IMR-90 (cell line): Measurements from ENCODE around the gene SLC5A1. TPM values are rescaled to one million over a fixed set of nuclear protein-coding genes. Genes with fewer than 3 reads are reported as not detected.

Experiments used
- ATAC-seq: fragments of 200-7000 bp; cut with Tn5 transposase; 2 replicates; pipeline ENCODE4 v1.9.1; 2020; ENCODE audit warnings: low read depth, mild to moderate bottlenecking, moderate library complexity
- BruUV-seq: library from RNA; stranded (reverse); fragments of 400-500 nt; replicated peaks from 2 replicates; lab custom pipeline; 2021; lab: Mats Ljungman, UMichigan
- CTCF ChIA-PET: fragments of 300-600 bp; formaldehyde crosslinking; extraction: SDS; loops from one replicate; lab custom pipeline; 2021; ENCODE audit warnings: antibody characterized with exemption; lab: Yijun Ruan, JAX
- POLR2A ChIA-PET: fragments of 300-600 bp; sonication (Branson Sonifier 250); formaldehyde crosslinking; loops from one replicate; lab custom pipeline; 2022; ENCODE audit warnings: antibody characterized with exemption; ENCODE audit not compliant: unreplicated experiment; lab: Charles Lee
- DNase-seq: peaks from one replicate; pipeline ENCODE4 v3.0.0; 2013
- H2AFZ ChIP-seq: replicated peaks from 2 replicates; pipeline ENCODE3; 2013; ENCODE audit warnings: low read length, mild to moderate bottlenecking; ENCODE audit not compliant: poor library complexity
- H2AK5ac ChIP-seq: 2 replicates; pipeline ENCODE4 v1.6.1; 2013; ENCODE audit warnings: low read depth, low read length, inconsistent platforms
- H2AK9ac ChIP-seq: replicated peaks from 2 replicates; pipeline ENCODE3; 2013; ENCODE audit warnings: mild to moderate bottlenecking, low read depth, low read length, moderate library complexity; ENCODE audit not compliant: poor library complexity
- H2BK120ac ChIP-seq: 2 replicates; pipeline ENCODE4 v1.6.1; 2013; ENCODE audit warnings: low read depth, low read length, inconsistent platforms
- H2BK15ac ChIP-seq: 3 replicates; pipeline ENCODE4 v1.6.1; 2013; ENCODE audit warnings: low read depth, low read length, inconsistent platforms
- H2BK20ac ChIP-seq: 2 replicates; pipeline ENCODE4 v1.6.1; 2013; ENCODE audit warnings: low read depth, mild to moderate bottlenecking, inconsistent platforms, low read length, moderate library complexity
- H2BK5ac ChIP-seq: 2 replicates; pipeline ENCODE4 v1.6.1; 2013; ENCODE audit warnings: mild to moderate bottlenecking, low read depth, low read length, inconsistent platforms; ENCODE audit not compliant: poor library complexity, severe bottlenecking
- H3K14ac ChIP-seq: replicated peaks from 2 replicates; pipeline ENCODE4 v1.6.1; 2013; ENCODE audit warnings: low read depth, low read length, inconsistent platforms
- H3K18ac ChIP-seq: 2 replicates; pipeline ENCODE4 v1.6.1; 2013; ENCODE audit warnings: low read depth, low read length, control low read depth
- H3K23ac ChIP-seq: 2 replicates; pipeline ENCODE4 v1.6.1; 2013; ENCODE audit warnings: low read depth, low read length, inconsistent platforms
- H3K27ac ChIP-seq: 2 replicates; pipeline ENCODE4 v1.5.1; 2013; ENCODE audit warnings: mild to moderate bottlenecking, control low read depth, low read length; ENCODE audit not compliant: insufficient read depth
- H3K27me3 ChIP-seq: 2 replicates; pipeline ENCODE4 v1.6.1; 2013; ENCODE audit warnings: low read length; ENCODE audit not compliant: control insufficient read depth, insufficient read depth
- H3K36me3 ChIP-seq: 2 replicates; pipeline ENCODE4 v1.6.1; 2013; ENCODE audit warnings: low read length, mixed read lengths; ENCODE audit not compliant: control insufficient read depth, insufficient read depth
- H3K4ac ChIP-seq: 2 replicates; pipeline ENCODE4 v1.6.1; 2013; ENCODE audit warnings: low read depth, low read length, inconsistent platforms
- H3K4me1 ChIP-seq: 2 replicates; pipeline ENCODE4 v1.6.1; 2013; ENCODE audit warnings: low read length, mixed read lengths; ENCODE audit not compliant: control insufficient read depth, insufficient read depth
- H3K4me2 ChIP-seq: 2 replicates; pipeline ENCODE4 v1.6.1; 2013; ENCODE audit warnings: low read depth, mild to moderate bottlenecking, control low read depth, low read length, moderate library complexity
- H3K4me3 ChIP-seq: 2 replicates; pipeline ENCODE4 v1.5.1; 2013; ENCODE audit warnings: low read depth, mild to moderate bottlenecking, control low read depth, low read length, moderate library complexity; ENCODE audit not compliant: insufficient read depth
- H3K56ac ChIP-seq: 2 replicates; pipeline ENCODE4 v1.6.1; 2013; ENCODE audit warnings: low read length, inconsistent platforms; ENCODE audit not compliant: insufficient read depth; ENCODE audit errors: extremely low read depth
- H3K79me1 ChIP-seq, 2 experiments: 2 replicates each; pipeline ENCODE4 v1.6.1; 2013; ENCODE audit warnings: low read length in 2 of 2, inconsistent platforms in 1 of 2, low read depth in 1 of 2
- H3K9ac ChIP-seq: 2 replicates; pipeline ENCODE4 v1.6.1; 2013; ENCODE audit warnings: low read depth, low read length, control low read depth
- H3K9me1 ChIP-seq: 2 replicates; pipeline ENCODE4 v1.6.1; 2013; ENCODE audit warnings: low read length, inconsistent platforms; ENCODE audit not compliant: insufficient read depth
- H3K9me3 ChIP-seq: 2 replicates; pipeline ENCODE4 v1.6.1; 2013; ENCODE audit warnings: low read length; ENCODE audit not compliant: control insufficient read depth, insufficient read depth
- H4K20me1 ChIP-seq: 2 replicates; pipeline ENCODE4 v1.6.1; 2013; ENCODE audit warnings: low read length, inconsistent platforms; ENCODE audit not compliant: insufficient read depth
- H4K5ac ChIP-seq: 2 replicates; pipeline ENCODE4 v1.6.1; 2013; ENCODE audit warnings: mild to moderate bottlenecking, low read depth, low read length, control low read depth
- H4K8ac ChIP-seq, 2 experiments: 2 replicates each; pipeline ENCODE4 v1.6.1; 2013; ENCODE audit warnings: low read depth in 2 of 2, low read length in 2 of 2, control low read depth in 1 of 2, inconsistent platforms in 1 of 2
- H4K91ac ChIP-seq: 2 replicates; pipeline ENCODE4 v1.6.1; 2013; ENCODE audit warnings: low read depth, low read length, inconsistent platforms; ENCODE audit not compliant: insufficient read depth
- BHLHE40 ChIP-seq: fragments of 150-350 bp; IDR thresholded peaks from 2 replicates; pipeline ENCODE4 v1.6.1; 2016; ENCODE audit warnings: mild to moderate bottlenecking, low read depth, low read length
- CEBPB ChIP-seq: IDR thresholded peaks from 2 replicates; pipeline ENCODE4 v1.6.1; 2012; ENCODE audit warnings: low read depth, low read length, improper control_type of control experiment
- FOS ChIP-seq: fragments of 150-350 bp; IDR thresholded peaks from 2 replicates; pipeline ENCODE4 v1.6.1; 2016; ENCODE audit warnings: low read depth, low read length
- MAZ ChIP-seq: IDR thresholded peaks from 2 replicates; pipeline ENCODE4 v1.6.1; 2012; ENCODE audit warnings: low read depth, mild to moderate bottlenecking, low read length, improper control_type of control experiment, moderate library complexity, borderline replicate concordance
- MXI1 ChIP-seq: IDR thresholded peaks from 2 replicates; pipeline ENCODE4 v1.6.1; 2012; ENCODE audit warnings: low read depth, mild to moderate bottlenecking, low read length, moderate library complexity, borderline replicate concordance
- NFE2L2 ChIP-seq: fragments of 150-350 bp; IDR thresholded peaks from 2 replicates; pipeline ENCODE4 v1.6.1; 2016; ENCODE audit warnings: low read depth, mild to moderate bottlenecking, low read length
- POLR2A ChIP-seq: IDR thresholded peaks from 2 replicates; pipeline ENCODE4 v1.6.1; 2012; ENCODE audit warnings: mild to moderate bottlenecking, low read depth, low read length
- RAD21 ChIP-seq: IDR thresholded peaks from 2 replicates; pipeline ENCODE4 v1.6.1; 2012; ENCODE audit warnings: low read length, improper control_type of control experiment
- RCOR1 ChIP-seq: IDR thresholded peaks from 2 replicates; pipeline ENCODE4 v1.6.1; 2012; ENCODE audit warnings: mild to moderate bottlenecking, low read length, improper control_type of control experiment; ENCODE audit not compliant: insufficient replicate concordance
- RFX5 ChIP-seq: IDR thresholded peaks from 2 replicates; pipeline ENCODE4 v1.8.0; 2012; ENCODE audit warnings: low read depth, mild to moderate bottlenecking, low read length, moderate library complexity
- SMC3 ChIP-seq: fragments of 150-350 bp; IDR thresholded peaks from 2 replicates; pipeline ENCODE4 v1.6.1; 2016; ENCODE audit warnings: low read depth, mild to moderate bottlenecking, antibody characterized with exemption, low read length, moderate library complexity
- USF2 ChIP-seq: fragments of 150-350 bp; IDR thresholded peaks from 2 replicates; pipeline ENCODE4 v1.6.1; 2017; ENCODE audit warnings: mild to moderate bottlenecking, antibody characterized with exemption, low read length, low read depth
- WGBS, 2 experiments: methylation state at CpG; one replicate each; pipeline versions ENCODE4 v1.1.5 to v1.1.7; 2013; ENCODE audit warnings: missing lambda C conversion rate in 2 of 2; ENCODE audit not compliant: insufficient read length in 1 of 2; ENCODE audit errors: extremely low coverage in 2 of 2; 5-methylcytosine and 5-hydroxymethylcytosine counted together
- dilution Hi-C: fragments of 300-500 bp; cut with HindIII; formaldehyde crosslinking; loops from one replicate; pipeline ENCODE4 v1.14.3; 2018; ENCODE audit warnings: low sequenced_read_pairs; ENCODE audit not compliant: unreplicated experiment
- in situ Hi-C: fragments of 300-500 bp; cut with MboI; formaldehyde crosslinking; loops from 3 replicates; pipeline ENCODE4 v1.14.3; 2019; ENCODE audit warnings: low sequenced_read_pairs, inconsistent platforms, mixed read lengths
- intact Hi-C: fragments of 100-400 bp; cut with micrococcal nuclease; formaldehyde crosslinking; loops from 2 replicates; pipeline ENCODE4 v1.10.0; 2022
- polyA plus RNA-seq, 3 experiments: library from polyadenylated mRNA; depleted of rRNA; stranded (reverse); fragments of >200 nt; gene quantifications; 2 replicates each; pipeline ENCODE4 v1.2.3, GENCODE V29; 2012; ENCODE audit warnings: low replicate concordance in 1 of 3
- total RNA-seq: library from RNA; depleted of rRNA; stranded (reverse); fragments of >200 nt; gene quantifications from 2 replicates; pipeline ENCODE4 v1.2.3, GENCODE V29; 2012
- TF ChIP-seq, protein P1 (sequence below): conservative IDR thresholded peaks from 2 replicates; pipeline ENCODE4 v1.5.1; 2012; ENCODE audit warnings: mild to moderate bottlenecking, low read depth, low read length, improper control_type of control experiment

Gene SLC5A1
- total and polyA plus RNA-seq, 2 of the 4 experiments (the other 2 are of a cell fraction) = not detected

GRCh38 chr22:32005453-32005852 is 37.6 kb upstream of the SLC5A1 start:
- Histone ChIP-seq H3K4me1 (no peaks in the 10 kb centered on the region), H3K27ac (no peak overlapping the region), H2BK5ac (no peak overlapping the region), H2BK120ac (no peak overlapping the region), H3K23ac (no peak overlapping the region), H3K79me1 (no peaks in the 10 kb centered on the region), H3K18ac (no peak overlapping the region), H4K20me1 (no peaks in the 10 kb centered on the region), H4K5ac (no peak overlapping the region), H3K36me3 (no peaks in the 10 kb centered on the region), H2BK15ac (no peak overlapping the region), H2AK9ac (no peak overlapping the region), H3K4ac (no peak overlapping the region), H4K8ac (no peak overlapping the region), H3K4me3 (no peak overlapping the region), H3K14ac (no peak overlapping the region), H3K9ac (no peak overlapping the region), H2AK5ac (no peak overlapping the region), H3K4me2 (no peak overlapping the region), H2BK20ac (no peak overlapping the region), H3K27me3 (no peaks in the 10 kb centered on the region; the same call in none of the 2 replicates), H3K9me3 (no peaks in the 10 kb centered on the region), H3K9me1 (no peaks in the 10 kb centered on the region), H2AFZ (no peak overlapping the region), H4K91ac (no peak overlapping the region), H3K56ac (no peak overlapping the region)
- POLR2A ChIA-PET = no interaction called here
- BruUV-seq = no TSS peak
- ATAC-seq (peak; percentile 32; the same call in 1 of the 2 replicates), DNase-seq (peak; percentile 25)
- in situ Hi-C loops (loop anchor here (10.0 kb wide), 1 partner anchor 239 kb away; no protein-coding TSS in a partner anchor), intact Hi-C loops (no loop called here), dilution Hi-C loops (no loop called here)
- CTCF ChIA-PET = no interaction called here
- no CpG with 5 or more reads among the region's 1 CpG for WGBS, 2 experiments
- TF ChIP-seq RCOR1 (no peak), MAZ (no peak), RFX5 (no peak), CEBPB (no peak), SMC3 (no peak), BHLHE40 (no peak), NFE2L2 (no peak), USF2 (no peak), FOS (no peak), POLR2A (no peak), RAD21 (no peak), MXI1 (no peak)
- TF ChIP-seq, protein P1, sequence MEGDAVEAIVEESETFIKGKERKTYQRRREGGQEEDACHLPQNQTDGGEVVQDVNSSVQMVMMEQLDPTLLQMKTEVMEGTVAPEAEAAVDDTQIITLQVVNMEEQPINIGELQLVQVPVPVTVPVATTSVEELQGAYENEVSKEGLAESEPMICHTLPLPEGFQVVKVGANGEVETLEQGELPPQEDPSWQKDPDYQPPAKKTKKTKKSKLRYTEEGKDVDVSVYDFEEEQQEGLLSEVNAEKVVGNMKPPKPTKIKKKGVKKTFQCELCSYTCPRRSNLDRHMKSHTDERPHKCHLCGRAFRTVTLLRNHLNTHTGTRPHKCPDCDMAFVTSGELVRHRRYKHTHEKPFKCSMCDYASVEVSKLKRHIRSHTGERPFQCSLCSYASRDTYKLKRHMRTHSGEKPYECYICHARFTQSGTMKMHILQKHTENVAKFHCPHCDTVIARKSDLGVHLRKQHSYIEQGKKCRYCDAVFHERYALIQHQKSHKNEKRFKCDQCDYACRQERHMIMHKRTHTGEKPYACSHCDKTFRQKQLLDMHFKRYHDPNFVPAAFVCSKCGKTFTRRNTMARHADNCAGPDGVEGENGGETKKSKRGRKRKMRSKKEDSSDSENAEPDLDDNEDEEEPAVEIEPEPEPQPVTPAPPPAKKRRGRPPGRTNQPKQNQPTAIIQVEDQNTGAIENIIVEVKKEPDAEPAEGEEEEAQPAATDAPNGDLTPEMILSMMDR = no peak
